ENCODE measurements around the gene INPP5A.
A peak's percentile ranks its signal among the peaks of the same experiment; 100 is the strongest.

Gene INPP5A

DNA sequence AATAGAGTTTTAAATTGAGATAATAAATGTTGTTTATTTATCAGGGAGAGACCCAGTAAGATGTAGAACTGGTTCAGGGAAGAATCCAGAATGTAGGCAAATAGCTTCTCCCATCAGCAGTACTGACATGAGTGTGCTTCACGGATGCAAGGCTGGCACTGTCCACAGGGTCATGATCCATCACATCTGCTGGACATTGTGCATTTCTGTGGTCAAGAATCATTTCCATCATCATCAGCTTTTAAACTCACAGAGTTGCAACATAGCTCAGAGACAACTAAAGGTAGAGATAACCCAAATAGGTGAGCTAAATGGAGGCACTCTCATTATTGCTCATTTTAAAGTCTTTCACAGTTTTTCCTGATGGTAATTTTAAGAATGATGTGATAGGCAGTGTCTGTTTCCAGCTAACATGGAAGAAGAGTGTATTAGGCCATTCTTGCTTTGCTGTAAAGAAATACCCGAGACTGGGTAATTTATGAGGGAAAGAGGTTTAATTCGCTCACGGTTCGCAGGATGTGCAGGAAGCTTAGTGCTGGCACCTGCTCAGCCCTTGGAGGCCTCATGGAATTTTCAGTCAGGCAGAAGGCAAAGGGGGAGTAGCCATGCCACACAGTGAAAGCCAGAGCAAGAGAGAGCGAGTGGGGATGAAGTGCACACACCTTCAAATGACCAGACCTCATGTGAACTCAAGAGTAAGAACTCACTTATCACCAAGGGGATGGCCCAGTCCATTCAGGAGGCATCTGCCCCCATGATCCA, 80.8 kb downstream of the INPP5A start:
- Histone ChIP-seq H3K27me3 (ENCODE audit: control insufficient read depth in 3 of 3, insufficient read depth in 3 of 3, low read depth in 1 of 3, low read length in 3 of 3) (no peaks in the 10 kb centered on the region), H3K36me3 (replicated peaks in 1 of 2; ENCODE audit: control insufficient read depth in 2 of 2, insufficient read depth in 2 of 2, low read length in 2 of 2) (peaks cover 0 to 4% of the 10 kb centered on the region in 2 donors), H2BK120ac (ENCODE audit: low read depth, low read length) (no peak overlapping the region), H3K79me1 (ENCODE audit: low read depth, low read length) (peaks cover 4% of the 10 kb centered on the region), H3K23ac (ENCODE audit: low read depth, low read length, poor library complexity) (no peak overlapping the region), H3K14ac (ENCODE audit: low read length) (no peak overlapping the region), H4K8ac (ENCODE audit: low read depth, low read length) (no peak overlapping the region), H3K4me1 (ENCODE audit: control insufficient read depth in 2 of 2, insufficient read depth in 1 of 2, low read depth in 1 of 2, low read length in 2 of 2) (peaks cover 0 to 3% of the 10 kb centered on the region in 2 donors), H2BK5ac (ENCODE audit: low read length) (no peak overlapping the region), H2AFZ (ENCODE audit: low read length) (no peak overlapping the region), H3K9ac (ENCODE audit: low read depth, low read length, poor library complexity) (no peak overlapping the region), H3K4me3 (ENCODE audit: low read length in 2 of 2) (no peak overlapping the region), H3K27ac (replicated peaks; ENCODE audit: low read length) (no peak overlapping the region), H3K18ac (ENCODE audit: low read length) (no peak overlapping the region), H3K9me3 (replicated peaks in 1 of 2; ENCODE audit: control insufficient read depth in 2 of 2, insufficient read depth in 1 of 2, low read depth in 1 of 2, low read length in 2 of 2) (peaks cover 6 to 9% of the 10 kb centered on the region in 2 donors), H4K91ac (ENCODE audit: low read depth, low read length, poor library complexity) (no peak overlapping the region), H2BK12ac (ENCODE audit: low read length) (no peak overlapping the region), H2BK15ac (ENCODE audit: low read length) (no peak overlapping the region), H2AK5ac (ENCODE audit: low read depth, low read length) (no peak overlapping the region), H3K4ac (ENCODE audit: low read length) (no peak overlapping the region), H3K4me2 (ENCODE audit: insufficient read depth, low read length, poor library complexity, severe bottlenecking) (no peak overlapping the region)
- no CpG with 5 or more reads among the region's 6 CpGs for WGBS, 2 donors (ENCODE audit: extremely low coverage in 2 of 2, insufficient read length in 2 of 2, insufficient replicate concordance in 1 of 2)
- no peak for DNase-seq (ENCODE audit: low spot score)

DNA sequence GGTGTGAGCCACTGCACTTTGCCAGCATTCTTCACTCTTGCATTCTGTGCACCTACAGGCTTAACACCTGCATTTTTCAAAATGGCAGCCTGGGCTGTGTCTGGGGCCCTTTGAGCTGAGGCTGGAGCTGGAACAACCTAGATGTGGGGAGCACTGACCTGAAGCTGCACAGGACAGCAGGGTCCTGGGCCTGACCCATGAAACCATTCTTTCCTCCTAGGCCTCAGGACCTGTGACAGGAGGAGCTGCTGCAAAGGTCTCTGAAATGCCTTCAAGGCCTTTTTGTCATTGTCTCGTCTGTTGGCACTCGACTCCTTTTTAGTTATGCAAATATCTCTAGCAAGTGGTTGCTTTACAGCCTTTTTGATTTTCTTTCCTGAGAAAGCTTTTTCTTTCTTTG, 82.3 kb downstream of the INPP5A start:
- WGBS, 2 donors (ENCODE audit: extremely low coverage in 2 of 2, insufficient read length in 2 of 2, insufficient replicate concordance in 1 of 2), result no CpG with 5 or more reads among the region's 2 CpGs
- Histone ChIP-seq H2AFZ (ENCODE audit: low read length) (no peak overlapping the region), H3K18ac (ENCODE audit: low read length) (no peak overlapping the region), H3K4ac (ENCODE audit: low read length) (no peak overlapping the region), H3K9me3 (replicated peaks in 1 of 2; ENCODE audit: control insufficient read depth in 2 of 2, insufficient read depth in 1 of 2, low read depth in 1 of 2, low read length in 2 of 2) (peaks cover 6 to 9% of the 10 kb centered on the region in 2 donors), H2BK120ac (ENCODE audit: low read depth, low read length) (no peak overlapping the region), H3K4me2 (ENCODE audit: insufficient read depth, low read length, poor library complexity, severe bottlenecking) (no peak overlapping the region), H3K4me1 (ENCODE audit: control insufficient read depth in 2 of 2, insufficient read depth in 1 of 2, low read depth in 1 of 2, low read length in 2 of 2) (peaks cover 2 to 6% of the 10 kb centered on the region in 2 donors), H2BK15ac (ENCODE audit: low read length) (no peak overlapping the region), H2BK5ac (ENCODE audit: low read length) (no peak overlapping the region), H3K23ac (ENCODE audit: low read depth, low read length, poor library complexity) (no peak overlapping the region), H4K91ac (ENCODE audit: low read depth, low read length, poor library complexity) (no peak overlapping the region), H3K4me3 (ENCODE audit: low read length in 2 of 2) (no peak overlapping the region), H3K27me3 (ENCODE audit: control insufficient read depth in 3 of 3, insufficient read depth in 3 of 3, low read depth in 1 of 3, low read length in 3 of 3) (peaks cover 0 to 2% (median 0%) of the 10 kb centered on the region in 3 experiments), H3K14ac (ENCODE audit: low read length) (no peak overlapping the region), H2BK12ac (ENCODE audit: low read length) (no peak overlapping the region), H3K36me3 (replicated peaks in 1 of 2; ENCODE audit: control insufficient read depth in 2 of 2, insufficient read depth in 2 of 2, low read length in 2 of 2) (no peaks in the 10 kb centered on the region), H2AK5ac (ENCODE audit: low read depth, low read length) (no peak overlapping the region), H3K79me1 (ENCODE audit: low read depth, low read length) (peaks cover 5% of the 10 kb centered on the region), H4K8ac (ENCODE audit: low read depth, low read length) (no peak overlapping the region), H3K27ac (replicated peaks; ENCODE audit: low read length) (no peak overlapping the region), H3K9ac (ENCODE audit: low read depth, low read length, poor library complexity) (no peak overlapping the region)
- DNase-seq (ENCODE audit: low spot score), result no peak

DNA sequence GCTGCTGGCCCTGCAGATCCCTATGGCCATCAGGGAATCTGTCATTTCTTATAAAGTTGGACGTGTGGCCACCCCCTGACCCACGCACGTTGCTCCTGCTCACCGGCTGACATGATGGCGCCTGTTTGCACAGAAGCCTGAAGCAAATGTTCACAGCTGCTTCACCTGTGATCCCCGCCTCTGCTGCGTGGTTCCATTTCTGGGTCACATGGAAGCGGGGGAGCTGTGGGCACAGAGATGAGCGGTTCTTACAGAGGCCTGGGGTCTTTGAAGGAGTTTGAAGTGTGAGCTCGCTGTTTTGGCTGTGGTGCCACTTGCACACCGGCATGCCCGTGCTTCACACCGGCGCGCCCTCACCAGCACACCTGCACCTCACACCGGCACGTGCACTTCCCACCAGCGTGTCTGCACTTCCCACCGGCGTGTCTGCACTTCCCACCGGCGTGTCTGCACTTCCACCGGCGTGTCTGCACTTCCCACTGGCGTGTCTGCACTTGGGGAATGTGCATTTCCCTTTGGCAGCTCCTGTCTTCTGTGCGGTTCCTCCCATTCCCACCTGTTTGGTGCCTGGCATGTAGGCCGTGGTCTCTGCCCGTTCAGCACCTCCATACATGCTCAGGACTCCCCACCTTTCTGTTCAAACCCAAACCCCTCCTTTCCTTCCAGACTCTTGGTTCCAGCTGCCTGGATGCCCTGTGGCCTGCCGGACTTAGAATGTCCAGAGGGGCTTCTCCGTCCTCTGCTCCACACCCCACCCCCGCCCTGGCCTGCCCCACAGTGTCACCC, 86.7 kb downstream of the INPP5A start:
- no peak overlapping the region for H3K9ac ChIP-seq (ENCODE audit: low read depth, low read length, poor library complexity)
- peak overlapping the region; percentile 74 for H3K18ac ChIP-seq (ENCODE audit: low read length)
- peaks cover 1 to 27% of the 10 kb centered on the region in 2 donors for H3K4me1 ChIP-seq (ENCODE audit: control insufficient read depth in 2 of 2, insufficient read depth in 1 of 2, low read depth in 1 of 2, low read length in 2 of 2)
- H3K79me1 ChIP-seq (ENCODE audit: low read depth, low read length), result peaks cover 2% of the 10 kb centered on the region
- peaks cover 0 to 9% of the 10 kb centered on the region in 2 donors for H3K9me3 ChIP-seq (replicated peaks in 1 of 2; ENCODE audit: control insufficient read depth in 2 of 2, insufficient read depth in 1 of 2, low read depth in 1 of 2, low read length in 2 of 2)
- WGBS, 2 donors (ENCODE audit: extremely low coverage in 2 of 2, insufficient read length in 2 of 2, insufficient replicate concordance in 1 of 2), result no CpG with 5 or more reads among the region's 31 CpGs
- H2BK5ac ChIP-seq (ENCODE audit: low read length), result no peak overlapping the region
- H4K8ac ChIP-seq (ENCODE audit: low read depth, low read length), result peak overlapping the region; percentile 65
- H3K4me2 ChIP-seq (ENCODE audit: insufficient read depth, low read length, poor library complexity, severe bottlenecking), result no peak overlapping the region
- peaks cover 0 to 2% (median 0%) of the 10 kb centered on the region in 3 experiments for H3K27me3 ChIP-seq (ENCODE audit: control insufficient read depth in 3 of 3, insufficient read depth in 3 of 3, low read depth in 1 of 3, low read length in 3 of 3)
- peak overlapping the region; percentile 21 for H2AK5ac ChIP-seq (ENCODE audit: low read depth, low read length)
- H3K4me3 ChIP-seq (ENCODE audit: low read length in 2 of 2), result no peak overlapping the region
- peak overlapping the region; percentile 89 for H3K14ac ChIP-seq (ENCODE audit: low read length)
- H4K91ac ChIP-seq (ENCODE audit: low read depth, low read length, poor library complexity), result no peak overlapping the region
- H2BK12ac ChIP-seq (ENCODE audit: low read length), result no peak overlapping the region
- peak overlapping the region; percentile 11 for H2BK15ac ChIP-seq (ENCODE audit: low read length)
- no peak for DNase-seq (ENCODE audit: low spot score)
- no peak overlapping the region for H2AFZ ChIP-seq (ENCODE audit: low read length)
- H3K23ac ChIP-seq (ENCODE audit: low read depth, low read length, poor library complexity), result peak overlapping the region; percentile 80
- no peak overlapping the region for H2BK120ac ChIP-seq (ENCODE audit: low read depth, low read length)
- H3K36me3 ChIP-seq (replicated peaks in 1 of 2; ENCODE audit: control insufficient read depth in 2 of 2, insufficient read depth in 2 of 2, low read length in 2 of 2), result no peaks in the 10 kb centered on the region
- H3K27ac ChIP-seq (replicated peaks; ENCODE audit: low read length), result no peak overlapping the region
- H3K4ac ChIP-seq (ENCODE audit: low read length), result no peak overlapping the region

DNA sequence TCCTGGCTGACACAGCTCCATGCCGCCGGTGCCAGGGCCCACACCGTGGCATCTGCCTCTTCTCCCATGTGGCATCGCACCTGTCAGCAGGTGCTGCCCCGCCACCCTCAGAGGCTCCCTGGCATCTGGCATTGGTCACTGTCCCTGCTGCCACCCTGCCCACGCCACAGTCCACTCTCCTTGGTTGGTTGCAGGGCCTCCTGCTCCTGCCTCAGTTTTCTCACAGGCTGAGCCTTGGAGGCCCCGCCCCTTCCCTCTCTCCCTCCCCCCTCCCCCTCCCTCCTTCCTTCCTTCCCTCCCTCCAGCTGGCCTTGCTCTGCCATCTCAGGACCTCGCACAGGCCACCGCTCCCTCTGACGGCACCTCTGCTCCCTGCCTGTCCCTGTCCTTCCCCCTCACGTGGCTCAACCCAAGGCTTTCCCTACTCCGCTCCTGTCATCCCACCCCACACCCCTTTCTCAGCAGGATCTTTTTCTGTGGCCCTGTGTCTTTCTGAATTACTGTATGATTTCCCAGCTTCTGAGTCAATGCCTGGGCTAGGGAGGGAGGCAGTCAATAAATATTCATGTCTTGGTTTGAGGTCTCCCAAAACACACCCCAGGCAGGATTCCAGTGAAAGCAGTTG, 87.4 kb downstream of the INPP5A start:
- Histone ChIP-seq H2AK5ac (ENCODE audit: low read depth, low read length) (peak overlapping the region; percentile 21), H3K4me3 (ENCODE audit: low read length in 2 of 2) (no peak overlapping the region), H3K18ac (ENCODE audit: low read length) (peak overlapping the region; percentile 74), H3K23ac (ENCODE audit: low read depth, low read length, poor library complexity) (no peak overlapping the region), H4K91ac (ENCODE audit: low read depth, low read length, poor library complexity) (no peak overlapping the region), H3K27me3 (ENCODE audit: control insufficient read depth in 3 of 3, insufficient read depth in 3 of 3, low read depth in 1 of 3, low read length in 3 of 3) (peaks cover 0 to 2% (median 0%) of the 10 kb centered on the region in 3 experiments), H2AFZ (ENCODE audit: low read length) (peak overlapping the region; percentile 2), H3K27ac (replicated peaks; ENCODE audit: low read length) (no peak overlapping the region), H2BK5ac (ENCODE audit: low read length) (no peak overlapping the region), H3K36me3 (replicated peaks in 1 of 2; ENCODE audit: control insufficient read depth in 2 of 2, insufficient read depth in 2 of 2, low read length in 2 of 2) (no peaks in the 10 kb centered on the region), H2BK15ac (ENCODE audit: low read length) (peak overlapping the region; percentile 11), H3K4me2 (ENCODE audit: insufficient read depth, low read length, poor library complexity, severe bottlenecking) (no peak overlapping the region), H4K8ac (ENCODE audit: low read depth, low read length) (no peak overlapping the region), H3K9me3 (replicated peaks in 1 of 2; ENCODE audit: control insufficient read depth in 2 of 2, insufficient read depth in 1 of 2, low read depth in 1 of 2, low read length in 2 of 2) (peaks cover 0 to 4% of the 10 kb centered on the region in 2 donors), H3K14ac (ENCODE audit: low read length) (no peak overlapping the region), H3K4me1 (ENCODE audit: control insufficient read depth in 2 of 2, insufficient read depth in 1 of 2, low read depth in 1 of 2, low read length in 2 of 2) (peaks cover 1 to 27% of the 10 kb centered on the region in 2 donors), H3K79me1 (ENCODE audit: low read depth, low read length) (peaks cover 2% of the 10 kb centered on the region), H3K4ac (ENCODE audit: low read length) (no peak overlapping the region), H2BK12ac (ENCODE audit: low read length) (no peak overlapping the region), H2BK120ac (ENCODE audit: low read depth, low read length) (no peak overlapping the region), H3K9ac (ENCODE audit: low read depth, low read length, poor library complexity) (no peak overlapping the region)
- WGBS, 2 donors (ENCODE audit: extremely low coverage in 2 of 2, insufficient read length in 2 of 2, insufficient replicate concordance in 1 of 2), result no CpG with 5 or more reads among the region's 12 CpGs
- no peak for DNase-seq (ENCODE audit: low spot score)

Data from neuronal stem cell (in vitro differentiated cells).